NCI-H345 treated with DMSO at 0.1 percent for 48 hours (cell line): ENCODE results near the gene CIAO1.
"Not testable (repeated sequence)": the region's sequence is repeated elsewhere in the genome, so short reads cannot be mapped to it uniquely, and the experiment has no call there.

Experiments used
- DNase-seq: peaks from one replicate; lab custom pipeline; 2025; ENCODE audit not compliant: unreplicated experiment; lab: John Stamatoyannopoulos, UW

The CIAO1 gene

DNA sequence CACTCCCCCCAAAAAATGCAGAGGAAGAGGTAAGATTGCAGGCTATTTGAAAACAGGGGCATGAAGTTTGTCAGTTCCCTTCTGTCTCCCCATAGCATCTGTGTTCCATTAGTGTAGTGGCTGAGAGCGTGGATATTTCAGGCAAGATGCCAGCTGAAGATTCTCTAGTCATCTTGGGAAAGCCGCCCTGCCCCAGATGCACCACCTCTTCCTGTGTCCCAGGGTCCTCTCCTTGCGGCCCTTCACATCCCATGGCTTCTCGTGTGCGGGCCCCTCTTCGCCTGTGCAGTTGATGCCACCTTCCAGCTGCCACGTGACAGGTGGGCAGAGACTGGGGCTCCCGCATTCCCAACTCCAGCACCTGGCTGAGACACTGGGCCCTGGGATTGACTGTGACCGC lies 16.4 kb upstream of the CIAO1 start:
- no peak for DNase-seq

DNA sequence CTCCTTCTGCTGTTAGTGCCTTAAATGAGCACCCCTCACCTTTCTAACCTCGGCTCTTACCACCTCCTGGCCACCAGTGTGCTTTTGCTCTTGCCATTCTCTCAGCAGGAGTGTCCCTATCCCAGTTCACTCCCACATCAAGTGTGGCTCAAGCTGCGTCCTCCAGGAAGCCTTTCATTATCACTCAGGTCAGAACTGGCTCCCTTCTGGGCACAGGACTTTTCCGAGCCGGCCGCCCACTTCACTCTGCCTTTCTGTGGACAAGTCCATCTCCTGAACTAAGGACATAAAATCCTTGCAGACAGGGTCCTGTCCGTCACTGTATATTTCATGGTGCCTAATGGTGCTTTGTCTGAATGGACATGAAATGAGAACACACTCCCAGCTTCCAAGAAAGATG lies 15.8 kb upstream of the CIAO1 start:
- no peak for DNase-seq

GRCh38 chr2:96251721-96252292 lies 14.2 kb upstream of the CIAO1 start:
- no peak for DNase-seq

- DNase-seq = no peak
These were observed 13.5 kb upstream of the CIAO1 start for GRCh38 chr2:96252526-96252925.

DNA sequence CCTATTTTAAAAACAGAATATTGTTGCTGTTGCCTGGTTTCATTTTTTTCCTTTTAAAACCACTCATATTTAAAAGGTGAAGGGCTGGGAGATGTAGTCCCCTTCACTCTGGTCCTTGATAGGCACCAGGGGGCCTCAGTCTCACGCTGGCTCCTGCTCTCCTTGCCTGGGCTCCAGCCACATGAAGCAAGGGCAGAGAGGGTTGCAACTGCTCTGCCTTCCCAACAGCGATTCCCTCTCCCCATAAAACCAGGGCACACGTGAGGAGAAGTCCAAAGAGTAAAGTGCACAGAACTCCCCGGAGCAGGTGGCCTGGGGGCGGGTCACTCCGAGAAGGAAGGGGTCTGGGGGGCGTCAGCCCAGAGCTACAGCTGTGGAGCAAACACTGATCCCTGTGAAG lies 13.0 kb upstream of the CIAO1 start:
- DNase-seq = no peak

- no peak for DNase-seq
These were observed 11.5 kb upstream of the CIAO1 start for GRCh38 chr2:96254571-96254970.

DNA sequence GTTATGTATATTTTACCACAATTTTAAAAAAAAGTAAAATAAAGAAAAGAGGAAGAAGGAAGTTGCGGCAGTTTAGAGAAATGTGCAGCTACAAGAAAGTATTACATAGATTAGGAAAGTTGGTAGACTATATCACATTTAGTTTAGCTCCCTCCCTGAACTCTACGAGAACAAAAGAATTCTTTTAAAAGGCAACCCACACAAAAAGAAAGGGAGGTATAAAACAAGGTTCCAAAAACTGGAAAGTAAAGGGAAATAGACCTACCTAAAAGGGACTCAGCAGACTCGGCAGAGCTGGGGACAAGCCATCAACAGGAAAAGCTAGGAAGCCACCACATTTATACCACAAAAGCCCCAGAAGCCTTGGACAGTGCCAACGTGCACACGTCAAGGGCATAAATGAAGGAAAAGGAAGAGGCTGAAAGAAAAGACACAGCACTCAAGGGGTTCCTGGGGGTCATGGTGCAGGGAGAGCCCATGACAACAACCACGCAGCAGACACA lies 9.4 kb upstream of the CIAO1 start:
- DNase-seq = no peak

DNA sequence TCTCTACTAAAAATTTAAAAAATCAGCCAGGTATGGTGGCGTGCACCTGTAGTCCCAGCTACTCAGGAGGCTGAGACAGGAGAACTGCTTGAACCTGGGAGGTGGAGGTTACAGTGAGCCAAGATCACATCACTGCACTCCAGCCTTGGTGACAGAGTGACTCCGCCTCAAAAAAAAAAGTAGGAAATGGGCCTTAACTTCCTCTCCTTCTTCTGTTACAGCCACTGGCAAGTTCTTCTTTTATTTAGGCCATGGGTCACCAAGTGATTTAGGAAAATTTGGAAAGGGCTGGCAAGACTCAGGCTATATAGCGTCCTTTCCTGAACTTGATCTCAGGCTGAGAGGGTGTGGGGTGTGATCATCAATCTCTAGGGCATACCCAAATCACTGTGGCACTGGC lies 8.3 kb upstream of the CIAO1 start:
- not testable (repeated sequence) for DNase-seq

DNA sequence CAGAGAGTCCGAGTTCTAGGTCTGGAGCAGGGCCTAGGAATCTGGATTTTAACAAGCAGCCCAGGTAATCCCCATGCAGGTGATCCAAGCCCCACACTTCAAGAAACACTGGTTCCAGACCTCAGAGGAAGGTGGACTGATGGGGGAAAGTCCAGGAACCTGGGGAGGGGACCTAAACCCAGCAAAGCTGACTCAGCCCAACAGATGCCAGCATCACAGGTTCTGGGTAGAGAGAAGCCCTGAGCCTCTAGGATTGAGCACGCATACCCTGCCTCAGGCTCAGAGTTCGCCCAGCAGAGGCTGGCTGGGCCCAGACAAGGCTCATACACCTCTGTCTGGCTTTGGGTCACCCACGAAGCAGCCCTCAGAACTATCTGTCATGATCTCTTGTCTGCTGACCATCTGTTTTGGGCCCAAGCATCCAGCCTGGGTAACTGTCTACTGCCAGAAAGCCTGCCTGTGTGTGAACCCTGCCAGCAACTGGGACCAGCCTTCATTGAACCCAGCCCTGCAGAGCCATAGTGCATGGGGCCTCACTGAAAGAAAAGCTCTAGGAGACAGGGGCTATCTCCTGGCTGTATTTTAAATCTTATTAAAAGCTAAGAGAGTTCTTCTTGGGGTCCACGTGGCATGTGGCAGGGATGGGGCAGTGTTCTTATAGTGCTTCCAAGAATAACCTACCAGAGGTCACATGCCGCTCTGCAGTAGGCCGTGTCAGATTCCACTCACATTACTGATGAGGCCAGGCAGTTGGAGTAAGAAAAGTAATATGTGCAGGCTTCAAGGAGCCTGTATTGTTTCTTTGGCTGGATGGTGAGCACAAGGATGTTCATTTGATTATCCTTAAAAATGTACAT lies 7.6 kb upstream of the CIAO1 start:
- DNase-seq = no peak

DNA sequence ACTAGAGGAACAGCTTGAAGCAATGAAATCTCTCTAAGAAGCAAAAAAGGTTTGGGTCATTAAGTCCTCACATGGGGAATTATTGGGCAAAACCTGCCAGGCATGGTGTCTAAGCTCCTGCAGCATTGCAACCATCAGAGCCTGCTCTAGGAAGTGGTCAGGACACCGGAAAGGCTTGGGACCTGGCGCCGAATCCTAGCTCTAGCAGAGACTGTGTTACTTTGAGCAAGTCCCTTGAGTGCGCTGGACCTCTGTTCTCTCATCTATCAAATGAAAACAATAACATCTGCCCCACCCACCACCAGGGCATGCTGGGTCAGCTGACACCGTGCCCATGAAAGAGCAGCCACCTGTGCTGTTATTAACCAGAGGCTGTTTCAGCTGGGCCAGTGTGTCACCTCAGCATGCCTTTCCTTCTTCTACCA lies 6.5 kb upstream of the CIAO1 start:
- DNase-seq = no peak

DNA sequence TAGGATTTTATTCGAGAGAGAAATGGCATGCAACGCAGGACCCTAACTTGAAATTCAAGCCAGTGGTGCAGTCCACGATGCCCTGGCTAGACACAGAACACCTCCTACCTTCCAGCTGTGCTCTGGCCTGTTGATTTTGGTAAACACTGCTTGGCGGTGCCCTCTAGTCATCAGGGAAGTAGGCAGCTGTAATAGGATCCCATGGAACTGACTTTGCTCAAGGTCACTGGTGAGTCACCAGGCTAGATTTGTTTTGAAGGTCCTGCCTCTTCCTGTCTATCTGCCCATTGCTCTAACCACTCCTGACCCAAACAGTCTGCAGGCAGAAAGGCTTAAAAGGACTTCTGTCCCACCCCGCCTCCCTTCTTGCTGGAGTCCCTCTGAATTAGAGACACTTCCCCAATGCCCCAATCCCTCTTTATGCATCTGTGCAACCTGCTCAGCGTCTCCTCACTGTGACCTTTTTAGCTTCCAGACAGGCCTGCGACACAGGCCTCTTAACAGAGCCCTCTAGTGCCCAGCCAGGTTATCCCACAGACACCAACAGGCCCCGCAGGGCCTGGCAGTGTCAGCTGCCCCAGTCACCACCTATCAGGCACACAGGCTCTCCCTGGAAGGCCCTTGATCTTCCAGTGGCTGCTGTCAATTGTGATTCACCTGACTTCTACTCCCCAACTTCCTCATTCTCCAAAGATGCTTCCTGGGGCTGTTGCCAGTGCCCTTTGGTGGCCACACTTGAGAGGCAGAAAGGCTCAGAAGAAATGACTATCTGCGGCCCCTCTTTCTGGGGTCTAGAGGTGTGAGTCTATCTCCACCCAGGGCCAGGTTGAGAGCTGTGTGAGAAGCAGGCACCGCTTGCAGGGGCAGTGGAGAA lies 5.4 kb upstream of the CIAO1 start:
- DNase-seq = no peak

GRCh38 chr2:96261328-96262003 lies 4.6 kb upstream of the CIAO1 start:
- DNase-seq = no peak

GRCh38 chr2:96262306-96262705 lies 3.7 kb upstream of the CIAO1 start:
- no peak for DNase-seq

DNA sequence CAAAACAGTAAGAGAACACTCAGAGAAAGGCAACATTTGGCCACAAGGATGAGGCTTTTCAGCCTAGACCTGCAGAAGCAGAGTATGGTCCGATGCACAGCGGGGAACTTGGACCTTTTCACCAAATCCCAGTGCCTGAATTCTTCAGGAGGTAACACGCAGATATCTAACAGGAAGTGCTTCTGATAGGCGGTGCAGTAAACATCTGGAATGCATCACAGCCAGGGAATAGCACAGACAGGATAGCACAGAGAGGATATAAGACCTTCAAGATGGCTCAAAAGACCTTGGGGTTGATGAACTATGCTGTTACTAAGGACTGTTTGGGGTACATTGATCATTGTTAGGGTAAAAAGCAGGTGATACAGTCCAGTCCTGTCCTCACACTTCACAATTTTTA lies 1.9 kb upstream of the CIAO1 start:
- no peak for DNase-seq

DNA sequence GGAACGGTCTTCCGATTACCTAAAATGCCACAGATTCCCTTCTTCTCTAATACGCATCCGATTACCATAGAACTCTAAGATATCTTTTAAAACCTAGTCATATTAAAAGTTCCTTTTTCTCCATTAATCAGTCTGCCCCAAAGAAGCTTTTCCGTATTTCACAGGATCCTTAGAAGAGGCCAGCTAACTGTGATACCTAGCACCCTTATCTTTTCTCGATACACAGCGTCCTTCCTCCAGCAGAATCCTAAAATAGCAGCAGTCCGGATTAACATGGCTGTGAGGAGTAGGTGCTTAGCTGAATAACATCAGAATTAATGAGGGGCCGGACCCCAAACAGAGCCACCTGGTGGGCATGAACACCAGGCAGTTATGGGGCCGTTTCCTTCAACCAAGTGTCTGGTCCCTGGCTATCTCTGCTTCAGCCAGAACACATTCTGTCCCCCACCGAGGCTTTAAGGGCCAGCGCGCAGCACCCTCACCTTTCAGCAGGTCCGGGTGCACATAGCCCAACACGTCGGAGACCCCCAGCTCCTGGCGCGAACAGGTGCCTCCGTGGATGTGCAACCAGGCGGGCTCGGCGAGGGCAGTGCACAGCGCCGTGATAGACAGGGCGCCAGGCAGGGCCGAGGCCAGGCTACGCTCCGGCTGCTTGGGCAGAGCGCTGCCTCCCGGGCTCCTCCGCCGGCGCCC lies 1.2 kb upstream of the CIAO1 start:
- no peak for DNase-seq

DNA sequence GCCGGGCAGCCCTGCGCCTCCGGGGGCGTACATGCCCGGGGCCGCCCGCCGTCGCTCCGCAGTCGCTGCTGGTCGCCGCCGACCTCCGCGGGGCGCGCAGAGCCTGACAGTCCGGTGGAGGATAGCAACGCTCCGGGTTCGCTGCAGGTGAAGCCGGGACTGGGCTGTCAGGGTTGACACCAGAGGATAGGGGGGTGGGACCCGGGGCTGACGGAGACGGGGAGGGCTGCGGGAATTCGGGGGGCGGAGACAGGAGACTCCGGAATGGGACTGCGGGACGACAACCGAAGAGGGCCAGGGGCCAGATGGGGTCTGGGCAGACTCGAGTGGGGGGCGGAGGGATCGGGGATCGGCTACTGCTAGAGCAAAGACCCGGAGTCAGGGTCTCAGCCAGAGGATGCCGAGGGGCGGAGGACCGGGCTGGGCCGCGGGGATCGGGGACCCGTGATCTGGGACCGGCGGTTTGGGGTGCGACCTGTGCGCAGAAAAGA lies 631 bp upstream of the CIAO1 start:
- no peak for DNase-seq

- DNase-seq = no peak
These were observed 1.3 kb downstream of the CIAO1 start for GRCh38 chr2:96267159-96267971.

- no peak for DNase-seq
These were observed 6.0 kb downstream of the CIAO1 start for GRCh38 chr2:96271995-96272394.

DNA sequence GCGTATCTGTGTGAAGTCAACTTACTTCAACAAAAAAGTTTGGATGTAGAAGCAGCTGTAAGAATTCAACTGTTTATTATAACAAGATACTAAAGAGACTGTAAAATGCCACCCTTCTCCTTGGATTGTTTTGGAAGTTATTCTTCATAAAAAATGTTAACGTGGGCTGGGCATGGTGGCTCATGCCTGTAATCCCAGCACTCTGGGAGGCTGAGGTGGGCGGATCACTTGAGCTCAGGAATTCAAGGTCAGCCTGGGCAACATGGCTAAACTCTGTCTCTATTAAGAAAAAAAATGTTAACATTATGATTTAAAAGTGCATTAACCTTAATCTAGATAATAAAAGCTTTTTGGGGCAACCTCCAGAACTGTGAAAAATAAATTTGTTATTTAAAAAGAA lies 7.7 kb downstream of the CIAO1 start:
- no peak for DNase-seq
